Activated CD8-positive, alpha-beta memory T cell treated with anti-CD3 and anti-CD28 coated beads for 36 hours (primary cell): ENCODE measurements around the gene ATP2C2. TPM values are rescaled to one million over a fixed set of nuclear protein-coding genes. Genes with fewer than 3 reads are reported as not detected.

Experiments
- CTCF ChIA-PET: fragments of 350-600 bp; sonication (Branson Sonifier 250); formaldehyde crosslinking; loops from one replicate; lab custom pipeline; 2021; ENCODE audit warnings: antibody characterized with exemption; lab: Charles Lee
- POLR2A ChIA-PET: fragments of 350-600 bp; sonication (Branson Sonifier 250); formaldehyde crosslinking; loops from one replicate; lab custom pipeline; 2021; ENCODE audit warnings: antibody characterized with exemption; lab: Charles Lee
- total RNA-seq, 2 experiments: library from RNA; stranded (reverse); gene quantifications; one replicate each; pipeline ENCODE4 v1.2.3, GENCODE V29; 2021

ATP2C2 gene
- total RNA-seq, 2 experiments from 2014 or later = not detected

GRCh38 chr16:84361546-84361945, 6.8 kb upstream of the ATP2C2 start:
- POLR2A ChIA-PET = no interaction called here
- CTCF ChIA-PET = no interaction called here

- ChIA-PET CTCF (interaction anchor here (0.6 kb wide), 1 partner anchor 411 kb away, joined by 3 read pairs; no protein-coding TSS in a partner anchor), POLR2A (no interaction called here)
Measured at GRCh38 chr16:84362471-84362941, 5.8 kb upstream of the ATP2C2 start.

- CTCF ChIA-PET = no interaction called here
- POLR2A ChIA-PET = no interaction called here
Measured at GRCh38 chr16:84366208-84366607, 2.1 kb upstream of the ATP2C2 start.

DNA sequence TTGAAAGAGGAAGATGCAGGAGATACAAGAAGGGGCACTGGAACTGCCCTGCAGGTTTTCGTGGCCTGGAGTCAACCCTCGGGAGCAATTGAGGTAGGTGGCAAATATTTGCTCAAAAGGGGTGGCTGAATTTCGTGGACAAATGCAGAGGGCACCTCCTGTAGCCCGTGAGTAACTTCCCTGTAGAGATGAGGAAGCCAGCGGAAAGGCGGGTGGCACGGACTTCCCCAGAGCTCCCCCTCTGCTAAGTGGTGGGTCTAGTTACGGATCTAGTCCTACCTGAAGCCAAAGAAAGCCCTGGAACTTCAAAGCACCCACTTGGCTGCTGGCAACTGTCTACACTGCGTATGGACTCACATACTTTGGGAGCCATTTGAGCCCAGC, 1.0 kb upstream of the ATP2C2 start:
- POLR2A ChIA-PET = no interaction called here

GRCh38 chr16:84367750-84368307, 509 bp upstream of the ATP2C2 start:
- CTCF ChIA-PET = no interaction called here
- POLR2A ChIA-PET = no interaction called here

More for the DNA sequence above, 1.0 kb upstream of the ATP2C2 start:
- CTCF ChIA-PET = no interaction called here

- ChIA-PET CTCF (interaction anchor here (0.6 to 0.7 kb wide), 2 partner anchors 10 to 583 kb away, joined by 4 to 5 read pairs; no protein-coding TSS in a partner anchor), POLR2A (no interaction called here)
Measured at GRCh38 chr16:84369105-84369504, 767 bp downstream of the ATP2C2 start.

DNA sequence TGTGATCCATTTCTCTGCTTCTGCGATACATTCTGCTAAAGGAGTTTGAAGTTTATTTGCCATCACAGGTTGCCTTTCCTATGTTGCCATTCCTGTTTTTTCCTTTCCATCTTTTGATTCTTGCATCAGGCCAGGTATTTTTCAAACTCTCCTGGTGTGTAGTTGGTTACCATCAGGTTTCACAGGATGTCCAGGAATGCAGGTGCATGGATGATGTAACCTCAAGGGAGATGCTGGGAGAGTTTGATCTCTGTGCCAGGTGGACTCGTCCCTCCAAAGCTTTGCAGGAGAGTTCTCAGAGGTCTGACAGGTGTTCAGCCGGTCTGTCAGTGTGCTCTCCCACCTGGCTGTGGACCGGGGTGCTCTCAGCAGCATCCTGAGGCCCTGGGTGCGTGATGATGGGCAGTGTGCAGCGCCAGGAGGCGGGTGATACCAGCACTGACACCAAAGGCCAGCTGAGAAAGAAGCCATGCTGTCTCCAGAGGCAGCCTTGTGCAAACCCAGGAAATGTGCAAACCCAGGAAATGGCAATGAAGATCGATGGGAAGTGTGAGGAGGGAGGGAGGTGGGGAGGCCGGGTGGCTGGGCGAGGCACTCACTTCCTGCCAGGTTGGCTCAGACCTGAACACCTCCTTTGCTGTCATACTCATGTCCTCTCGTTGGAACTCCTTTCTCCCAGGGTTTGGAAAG, 1.7 kb downstream of the ATP2C2 start:
- CTCF ChIA-PET = interaction anchor here (0.7 kb wide), 1 partner anchor 9 kb away, joined by 5 read pairs; no protein-coding TSS in a partner anchor
- POLR2A ChIA-PET = no interaction called here

DNA sequence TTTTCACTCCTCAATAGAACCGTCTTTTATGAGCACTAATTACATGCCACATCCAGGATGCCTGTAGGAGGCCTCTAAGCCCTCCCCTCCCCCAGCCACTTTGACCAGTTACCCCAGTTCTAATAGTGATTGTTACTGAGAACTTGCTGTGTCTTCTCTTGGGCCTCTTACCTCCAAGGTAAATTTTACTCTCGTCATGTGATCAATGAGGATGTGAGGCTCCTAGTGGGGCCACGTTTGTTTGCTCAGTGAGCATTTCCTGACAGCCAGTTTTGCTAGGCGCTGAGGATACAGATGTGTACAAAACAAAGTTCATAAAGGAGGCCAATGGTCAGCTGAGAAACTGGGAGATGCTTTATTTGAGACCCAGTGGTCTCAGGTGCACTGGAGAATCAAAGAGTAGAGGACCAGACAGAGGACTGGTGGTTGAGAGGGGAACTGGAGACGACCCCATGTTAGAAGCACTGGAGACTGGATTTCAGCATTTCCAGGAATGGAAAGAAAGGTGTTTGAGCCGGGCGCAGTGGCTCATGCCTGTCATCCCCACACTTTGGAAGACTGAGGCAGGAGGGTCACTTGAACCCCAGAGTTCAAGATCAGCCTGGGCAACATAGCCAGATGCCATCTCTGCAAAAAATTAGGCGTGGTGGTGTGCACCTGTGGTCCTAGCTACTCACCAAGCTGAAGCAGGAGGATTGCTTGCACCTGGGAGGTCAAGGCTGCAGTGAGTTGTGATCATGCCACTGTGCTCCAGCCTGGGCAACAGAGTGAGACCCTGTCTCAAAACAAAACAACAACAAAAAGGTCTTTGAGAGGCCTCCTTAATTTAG, 2.6 kb downstream of the ATP2C2 start:
- POLR2A ChIA-PET = no interaction called here
- CTCF ChIA-PET = no interaction called here

DNA sequence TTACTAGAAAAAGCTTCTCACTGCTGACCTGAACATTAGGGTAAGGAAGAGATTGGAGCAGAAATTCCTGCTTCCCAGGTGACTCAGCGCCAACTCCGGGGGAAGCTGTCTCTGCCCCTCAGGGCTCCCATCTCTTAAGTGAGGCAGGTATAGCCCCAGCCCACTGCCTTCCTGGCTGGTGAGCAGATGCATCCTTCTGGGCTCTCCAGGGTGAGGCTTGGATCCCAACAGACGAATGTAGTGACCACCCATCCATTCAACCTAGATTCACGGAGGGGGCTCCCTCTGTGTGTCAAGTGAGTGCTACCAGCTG, 3.2 kb downstream of the ATP2C2 start:
- CTCF ChIA-PET = no interaction called here
- POLR2A ChIA-PET = no interaction called here

DNA sequence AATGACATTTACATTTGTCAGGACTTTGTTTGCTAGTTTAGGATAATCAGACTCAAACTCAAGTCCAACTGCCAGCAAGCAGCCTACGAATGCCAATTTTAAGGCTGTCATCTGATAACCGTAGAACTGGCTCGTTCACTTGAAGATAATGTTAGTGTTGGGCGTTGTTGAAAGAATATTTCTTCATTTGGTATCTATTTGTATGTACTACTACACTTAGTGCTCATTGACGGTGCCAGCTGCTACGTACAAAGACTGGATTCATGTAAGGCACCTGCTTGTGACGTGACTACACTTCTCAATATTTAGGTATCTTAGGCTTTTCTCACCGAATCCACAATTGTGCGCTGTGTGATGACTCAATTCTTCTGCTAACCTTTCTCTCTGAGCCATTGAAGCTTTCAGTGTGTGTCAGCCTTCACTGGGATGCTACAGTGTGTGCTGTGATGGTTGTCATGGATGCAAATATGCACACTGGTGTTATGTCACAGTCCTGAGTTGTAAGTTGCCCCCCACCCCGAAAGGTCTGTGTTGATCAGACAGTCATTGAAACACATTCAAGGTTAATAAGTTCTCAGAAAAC, 5.7 kb downstream of the ATP2C2 start:
- POLR2A ChIA-PET = no interaction called here
- CTCF ChIA-PET = no interaction called here

GRCh38 chr16:84378099-84378498, 9.8 kb downstream of the ATP2C2 start:
- ChIA-PET POLR2A (no interaction called here), CTCF (no interaction called here)

- ChIA-PET CTCF (interaction anchor here (0.6 kb wide), 1 partner anchor 9 kb away, joined by 5 read pairs; no protein-coding TSS in a partner anchor), POLR2A (no interaction called here)
Measured at GRCh38 chr16:84378567-84378966, 10.2 kb downstream of the ATP2C2 start.

DNA sequence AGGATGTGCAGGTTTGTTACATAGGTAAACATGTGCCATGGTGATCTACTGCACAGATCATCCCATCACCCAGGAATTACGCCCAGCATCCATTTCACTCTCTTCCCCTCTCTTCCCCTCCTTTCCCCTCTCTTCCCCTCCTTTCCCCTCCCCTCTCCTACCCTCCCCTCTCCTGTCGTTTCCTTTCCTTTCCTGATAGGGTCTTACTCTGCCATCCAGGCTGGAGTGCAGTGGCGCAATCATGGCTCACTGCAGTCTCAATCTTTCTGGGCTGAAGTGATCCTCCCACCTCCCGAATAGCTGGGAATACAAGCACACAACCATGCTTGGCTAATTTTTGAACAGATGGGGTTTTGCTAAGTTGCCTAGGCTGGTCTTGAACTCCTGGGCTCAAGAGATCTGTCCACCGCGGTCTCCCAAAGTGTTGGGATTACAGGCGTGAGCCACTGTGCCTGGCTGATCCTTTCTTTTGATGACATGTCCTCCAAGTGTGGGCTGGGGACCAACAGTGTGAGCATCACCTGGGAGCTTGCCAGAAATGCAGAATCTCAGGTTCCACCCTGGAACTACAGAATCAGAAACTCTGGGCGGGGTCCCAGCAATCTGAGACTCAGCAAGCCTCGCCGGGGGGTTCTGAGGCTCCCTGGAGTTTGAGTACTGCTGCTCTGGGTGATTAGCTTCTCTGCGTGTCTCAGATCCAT, 10.8 kb downstream of the ATP2C2 start:
- CTCF ChIA-PET = interaction anchor here (0.6 kb wide), 1 partner anchor 10 kb away, joined by 5 read pairs; no protein-coding TSS in a partner anchor
- POLR2A ChIA-PET = interaction anchor here (0.6 kb wide), 1 partner anchor 44 kb away, joined by 10 read pairs; no protein-coding TSS in a partner anchor

DNA sequence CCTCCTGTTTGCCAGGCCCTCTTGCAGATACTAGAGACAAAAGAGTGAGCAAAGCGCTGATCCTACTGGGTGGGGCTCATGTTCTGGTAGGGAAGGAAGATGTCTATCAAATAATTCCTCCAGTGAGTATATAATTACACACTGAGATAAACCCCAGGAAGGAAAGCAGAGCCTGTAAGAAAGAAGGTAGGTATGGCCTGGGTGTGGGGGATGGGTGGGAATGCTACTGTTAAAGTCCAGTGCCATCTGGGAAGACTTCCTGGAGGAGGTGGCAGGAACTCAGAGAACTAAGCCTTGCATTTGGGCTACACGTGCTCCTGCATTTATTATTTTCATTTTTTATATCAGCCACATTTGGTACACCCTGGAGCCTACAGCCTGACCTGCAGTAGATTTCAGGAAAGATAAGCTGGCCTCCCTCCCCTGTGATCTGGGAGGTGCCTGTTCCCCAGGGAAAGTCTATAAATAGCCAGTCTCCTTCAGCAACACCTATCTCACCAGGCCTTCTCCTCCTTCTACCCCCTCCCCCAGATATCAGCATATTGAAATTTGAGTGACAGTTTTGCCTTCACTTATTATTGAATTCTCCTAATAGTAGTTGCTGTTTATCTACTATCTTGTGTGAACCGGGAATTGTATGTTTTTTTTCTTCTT, 11.5 kb downstream of the ATP2C2 start:
- ChIA-PET POLR2A (no interaction called here), CTCF (no interaction called here)

DNA sequence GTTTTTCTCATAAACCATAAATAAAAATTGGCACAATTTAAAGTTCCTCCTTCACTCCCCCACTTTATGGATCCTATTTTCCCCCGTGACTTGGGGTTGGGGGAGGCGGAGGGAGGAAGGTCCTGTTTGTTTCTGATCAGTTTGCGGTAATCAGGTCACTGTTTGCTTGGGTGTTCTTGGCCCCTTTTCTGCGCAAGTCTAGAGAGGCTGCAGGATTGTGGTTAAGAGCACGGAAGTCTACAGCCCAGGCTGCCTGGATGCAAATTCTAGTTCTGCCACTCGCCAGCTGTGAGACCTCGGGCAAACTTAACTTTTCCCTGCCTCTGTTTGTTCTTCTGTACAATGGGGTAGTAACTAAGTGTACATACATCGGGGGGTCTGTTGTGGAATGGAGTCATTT, 12.1 kb downstream of the ATP2C2 start:
- ChIA-PET POLR2A (no interaction called here), CTCF (no interaction called here)

GRCh38 chr16:84382396-84382795, 14.1 kb downstream of the ATP2C2 start:
- CTCF ChIA-PET = no interaction called here
- POLR2A ChIA-PET = no interaction called here

DNA sequence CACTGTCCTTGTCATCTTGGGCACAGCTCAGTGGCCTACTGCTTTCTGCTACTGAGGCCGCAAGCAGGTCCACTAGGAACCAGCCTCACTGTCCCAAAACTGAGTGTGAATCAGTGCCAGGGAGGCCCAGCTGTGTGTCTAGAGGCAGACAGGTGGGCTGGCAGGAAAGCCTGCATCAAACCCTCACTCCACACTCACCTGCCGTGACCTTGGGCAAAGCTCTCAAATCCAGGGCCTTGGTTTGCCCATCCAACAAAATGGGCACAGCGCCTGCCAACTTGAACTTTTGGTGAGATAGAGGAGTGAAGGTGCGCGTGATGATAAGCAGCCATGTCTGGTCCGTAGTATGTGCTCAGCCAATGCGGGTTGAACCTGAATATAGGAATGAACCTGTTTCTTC, 14.8 kb downstream of the ATP2C2 start:
- POLR2A ChIA-PET = no interaction called here
- CTCF ChIA-PET = no interaction called here

GRCh38 chr16:84386047-84386446, 17.7 kb downstream of the ATP2C2 start:
- ChIA-PET CTCF (no interaction called here), POLR2A (no interaction called here)

GRCh38 chr16:84387021-84387420, 18.7 kb downstream of the ATP2C2 start:
- CTCF ChIA-PET = no interaction called here

More at GRCh38 chr16:84387021-84387420, 18.7 kb downstream of the ATP2C2 start:
- POLR2A ChIA-PET = no interaction called here
